Colonic mucosa (tissue), 4 donors: ENCODE measurements around the gene KRT16. TPM values are rescaled to one million over a fixed set of nuclear protein-coding genes. Genes with fewer than 3 reads are reported as not detected.
"Not testable (repeated sequence)": the region's sequence is repeated elsewhere in the genome, so short reads cannot be mapped to it uniquely, and the experiment has no call there.

Experiments used
- DNase-seq: peaks from one replicate; pipeline ENCODE4 v3.0.0-alpha.2; 2020
- H3K27ac ChIP-seq: fragments of 200-600 bp; one replicate; pipeline ENCODE4 v1.8.0; 2021
- H3K27me3 ChIP-seq: fragments of 200-600 bp; one replicate; pipeline ENCODE4 v1.8.0; 2021
- H3K36me3 ChIP-seq: fragments of 200-600 bp; one replicate; pipeline ENCODE4 v1.8.0; 2021
- H3K4me1 ChIP-seq: fragments of 200-600 bp; one replicate; pipeline ENCODE4 v1.8.0; 2021; ENCODE audit warnings: mild to moderate bottlenecking
- H3K4me3 ChIP-seq: fragments of 200-600 bp; one replicate; pipeline ENCODE4 v1.8.0; 2021
- H3K9ac ChIP-seq, 2 donors: one replicate each; pipeline ENCODE4 v1.7.0; 2013; ENCODE audit warnings: control low read depth in 2 of 2, low read depth in 2 of 2, low read length in 2 of 2
- H3K9me3 ChIP-seq: fragments of 200-600 bp; one replicate; pipeline ENCODE4 v1.8.0; 2021
- CTCF ChIP-seq: fragments of 200-600 bp; IDR thresholded peaks from one replicate; pipeline ENCODE4 v1.8.0; 2022; ENCODE audit warnings: antibody characterized with exemption, mild to moderate bottlenecking
- intact Hi-C: fragments of 100-400 bp; cut with DNase I; formaldehyde crosslinking; loops from one replicate; pipeline ENCODE4 v1.14.1; 2022
- total RNA-seq, 2 donors: library from RNA; stranded (reverse); fragmentation: NEBNext Ultra II Directional in 1 of 2; extraction: Animal tissue kit (Norgen Biotek cat#: 25700) in 1 of 2; gene quantifications; one replicate each; pipeline ENCODE4 v1.2.1, GENCODE V29; 2021
- donor health status: healthy.
- donor health status: DM: no; HTN: no; CAD: no.
- donor health status: DM: no; HTN: no; CAD: no.

Gene KRT16
- total RNA-seq, 2 donors from 2014 or later = not detected

- no peak overlapping the region for H3K27ac ChIP-seq
- no peak overlapping the region for H3K9ac ChIP-seq
- H3K36me3 ChIP-seq = no peaks in the 10 kb centered on the region
- no peaks in the 10 kb centered on the region for H3K9me3 ChIP-seq
- H3K4me3 ChIP-seq = no peak overlapping the region
- DNase-seq = peak; percentile 89
- intact Hi-C loops = loop anchor here (10.0 kb wide), 1 partner anchor 61 kb away; no protein-coding TSS in a partner anchor
- H3K4me1 ChIP-seq = no peaks in the 10 kb centered on the region
- TF ChIP-seq CTCF = no peak
- H3K27me3 ChIP-seq = peaks cover 3% of the 10 kb centered on the region
Measured at GRCh38 chr17:41583137-41584127, 29.1 kb downstream of the KRT16 start.

GRCh38 chr17:41582061-41582968 lies 30.3 kb downstream of the KRT16 start:
- not testable (repeated sequence) for H3K36me3 ChIP-seq, H3K4me1 ChIP-seq, H3K9ac ChIP-seq, H3K27me3 ChIP-seq, DNase-seq, H3K27ac ChIP-seq, H3K9me3 ChIP-seq, H3K4me3 ChIP-seq
- intact Hi-C loops = loop anchor here (10.0 kb wide), 1 partner anchor 62 kb away; no protein-coding TSS in a partner anchor

GRCh38 chr17:41581366-41582060 lies 31.1 kb downstream of the KRT16 start:
- no peak for TF ChIP-seq CTCF
- no peaks in the 10 kb centered on the region for H3K36me3 ChIP-seq
- DNase-seq = no peak
- no peak overlapping the region for H3K27ac ChIP-seq
- H3K27me3 ChIP-seq = peaks cover 3% of the 10 kb centered on the region
- no peak overlapping the region for H3K4me3 ChIP-seq
- no peaks in the 10 kb centered on the region for H3K4me1 ChIP-seq
- H3K9ac ChIP-seq = no peak overlapping the region
- H3K9me3 ChIP-seq = no peaks in the 10 kb centered on the region
- intact Hi-C loops = loop anchor here (10.0 kb wide), 1 partner anchor 63 kb away; no protein-coding TSS in a partner anchor

- Histone ChIP-seq H3K9ac (no peak overlapping the region), H3K36me3 (no peaks in the 10 kb centered on the region), H3K4me1 (no peaks in the 10 kb centered on the region), H3K9me3 (no peaks in the 10 kb centered on the region), H3K27ac (no peak overlapping the region), H3K27me3 (peaks cover 3% of the 10 kb centered on the region), H3K4me3 (no peak overlapping the region)
- intact Hi-C loops = loop anchor here (10.0 kb wide), 1 partner anchor 64 kb away; no protein-coding TSS in a partner anchor
- TF ChIP-seq CTCF = no peak
- no peak for DNase-seq
Measured at GRCh38 chr17:41580687-41581365, 31.7 kb downstream of the KRT16 start.

- no peak overlapping the region for H3K27ac ChIP-seq
- no peak overlapping the region for H3K9ac ChIP-seq
- H3K4me1 ChIP-seq = no peaks in the 10 kb centered on the region
- H3K27me3 ChIP-seq = peaks cover 3% of the 10 kb centered on the region
- no peaks in the 10 kb centered on the region for H3K9me3 ChIP-seq
- H3K4me3 ChIP-seq = no peak overlapping the region
- no peak for DNase-seq
- intact Hi-C loops = loop anchor here (10.0 kb wide), 1 partner anchor 65 kb away; no protein-coding TSS in a partner anchor
- no peak for TF ChIP-seq CTCF
- H3K36me3 ChIP-seq = no peaks in the 10 kb centered on the region
Measured at GRCh38 chr17:41580244-41580575, 32.4 kb downstream of the KRT16 start.
